ENCODE measurements around the gene RUFY3.
"Not testable (repeated sequence)": the region's sequence is repeated elsewhere in the genome, so short reads cannot be mapped to it uniquely, and the experiment has no call there.

RUFY3 gene

DNA sequence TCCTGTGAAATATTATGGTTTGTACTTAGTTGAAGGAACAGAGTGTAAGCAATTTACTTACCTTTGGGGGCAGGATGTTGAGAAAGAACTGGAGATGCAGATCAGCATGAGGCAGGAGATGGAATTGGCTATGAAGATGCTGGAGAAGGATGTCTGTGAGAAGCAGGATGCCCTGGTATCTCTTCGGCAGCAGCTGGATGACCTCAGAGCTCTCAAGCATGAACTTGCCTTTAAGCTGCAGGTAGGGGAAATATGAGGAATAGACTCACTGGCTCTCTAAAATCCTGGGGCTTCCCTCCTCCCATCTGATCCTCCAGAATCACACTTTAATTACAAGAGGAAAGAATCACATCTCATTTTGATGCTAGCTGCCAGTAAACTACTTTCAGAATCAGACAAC, 67.0 kb downstream of the RUFY3 start:
- DNase-seq = no peak

DNA sequence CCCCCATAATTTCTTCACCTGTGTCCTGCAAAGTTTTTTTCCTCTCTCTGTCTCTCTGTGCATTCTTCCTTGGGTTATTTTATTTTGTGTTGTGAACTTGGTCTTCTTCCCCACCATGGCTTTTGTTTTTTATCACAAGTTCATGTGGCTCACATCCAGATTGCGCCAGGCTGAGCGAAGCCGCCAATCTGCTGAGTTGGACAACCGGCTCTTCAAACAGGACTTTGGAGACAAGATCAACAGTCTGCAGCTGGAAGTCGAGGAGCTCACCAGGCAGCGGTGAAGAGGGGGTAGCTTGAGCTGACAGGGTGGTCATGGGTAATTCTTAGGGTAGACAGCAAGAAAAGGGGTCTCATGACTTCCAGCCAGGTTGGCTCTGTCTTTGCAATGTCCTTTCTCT, 71.9 kb downstream of the RUFY3 start:
- DNase-seq = no peak

DNA sequence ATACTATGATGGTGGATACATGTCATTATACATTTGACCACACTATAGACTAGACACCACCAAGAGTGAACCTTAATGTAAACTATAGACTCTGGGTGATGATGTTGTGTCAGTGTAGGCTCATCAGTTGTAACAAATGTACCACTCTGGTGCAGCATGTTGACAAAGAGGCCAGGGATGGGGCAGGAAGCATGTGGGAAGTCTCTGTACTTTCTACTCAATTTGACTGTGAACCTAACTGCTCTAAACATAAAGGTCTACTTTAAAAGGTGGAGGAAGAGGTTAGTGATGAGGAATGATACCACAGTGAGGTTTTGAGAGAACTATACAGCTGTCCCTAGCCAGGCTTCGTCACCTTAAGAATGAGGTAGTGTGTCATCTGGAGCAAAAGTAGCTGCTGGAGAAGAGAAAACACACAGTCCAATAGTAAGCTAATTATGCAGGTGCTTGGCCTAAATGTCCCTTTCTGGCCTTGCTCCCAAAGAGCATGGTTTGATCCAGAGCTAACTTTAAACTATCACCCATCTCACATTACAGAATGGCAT, 79.6 kb downstream of the RUFY3 start:
- DNase-seq = no peak

- no peak for DNase-seq
Observed at GRCh38 chr4:70802928-70803580, 81.3 kb downstream of the RUFY3 start.

DNA sequence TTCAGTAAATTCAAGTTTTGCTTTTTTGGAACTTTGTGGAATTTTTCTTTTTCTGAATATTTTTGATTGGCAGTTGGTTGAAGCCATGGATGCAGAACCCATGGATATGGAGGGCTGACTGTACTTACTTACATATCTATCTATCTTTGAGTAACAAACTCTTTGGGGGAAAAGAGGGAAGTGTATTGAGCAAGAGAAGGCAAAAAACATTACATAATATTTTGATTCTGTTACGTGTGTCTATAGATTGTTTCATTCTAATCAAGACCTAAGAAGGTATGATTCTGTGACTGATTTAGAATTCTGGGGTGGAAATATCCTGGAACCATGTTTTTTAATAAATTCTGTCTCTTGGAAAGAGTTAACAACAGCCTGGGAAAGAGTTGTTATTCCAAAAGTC, 86.4 kb downstream of the RUFY3 start:
- DNase-seq = no peak

DNA sequence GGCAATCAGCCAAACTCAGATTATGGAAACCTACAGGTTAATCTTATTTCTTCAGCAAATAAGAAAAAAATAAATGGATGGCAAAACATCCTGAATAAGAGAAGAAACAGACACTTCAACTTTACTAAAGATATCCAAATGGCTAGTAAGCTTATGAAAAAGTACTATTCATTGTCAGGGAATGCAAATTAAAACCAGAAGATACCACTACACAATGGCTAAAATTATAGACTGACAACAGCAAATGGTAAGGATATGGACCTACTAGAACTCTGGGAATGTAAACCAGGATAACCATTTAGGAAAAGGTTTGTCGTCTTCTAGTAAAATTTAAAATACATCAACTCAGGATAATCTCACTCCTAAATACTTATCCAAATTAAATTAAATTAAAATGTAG, 93.6 kb downstream of the RUFY3 start:
- no peak for DNase-seq

- no peak for DNase-seq
Observed at GRCh38 chr4:70816894-70817293, 95.1 kb downstream of the RUFY3 start.

GRCh38 chr4:70818173-70818855, 96.5 kb downstream of the RUFY3 start:
- no peak for DNase-seq

DNA sequence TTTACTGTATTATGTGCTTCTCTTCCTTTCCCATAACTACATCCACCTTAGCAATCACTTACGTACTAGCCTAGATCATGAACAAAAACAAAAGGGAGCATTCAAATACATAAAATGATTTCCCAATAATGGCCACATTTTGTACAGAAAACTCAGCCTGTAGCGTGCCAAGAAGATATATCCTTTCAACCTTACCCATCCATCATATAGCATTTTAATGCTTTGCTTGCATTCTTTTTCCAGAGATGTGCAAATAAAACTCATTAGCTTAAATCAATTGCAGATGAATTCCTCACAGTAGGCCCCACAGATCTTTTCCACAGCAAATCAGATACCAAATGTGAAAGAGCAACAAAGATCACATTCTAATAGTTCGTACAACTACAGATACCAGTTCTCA, 97.2 kb downstream of the RUFY3 start:
- DNase-seq = no peak

DNA sequence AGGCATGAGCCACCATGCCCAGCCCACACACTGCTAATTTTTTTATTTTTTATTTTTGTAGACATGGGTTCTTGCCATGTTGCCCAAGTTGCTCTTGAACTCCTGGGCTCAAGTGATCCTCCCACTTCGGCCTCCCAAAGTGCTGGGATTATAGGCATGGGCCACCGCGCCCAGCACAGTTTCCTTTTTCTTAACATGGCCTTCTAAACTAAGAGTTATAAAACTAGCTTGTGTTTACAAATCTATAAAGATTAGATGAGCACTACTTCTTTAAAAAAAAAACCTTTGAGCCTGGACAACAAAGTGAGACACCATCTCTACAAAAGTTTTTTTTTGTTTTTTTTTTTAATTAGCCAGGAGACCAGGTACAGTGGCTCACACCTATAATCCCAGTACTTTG, 107.3 kb downstream of the RUFY3 start:
- no peak for DNase-seq

DNA sequence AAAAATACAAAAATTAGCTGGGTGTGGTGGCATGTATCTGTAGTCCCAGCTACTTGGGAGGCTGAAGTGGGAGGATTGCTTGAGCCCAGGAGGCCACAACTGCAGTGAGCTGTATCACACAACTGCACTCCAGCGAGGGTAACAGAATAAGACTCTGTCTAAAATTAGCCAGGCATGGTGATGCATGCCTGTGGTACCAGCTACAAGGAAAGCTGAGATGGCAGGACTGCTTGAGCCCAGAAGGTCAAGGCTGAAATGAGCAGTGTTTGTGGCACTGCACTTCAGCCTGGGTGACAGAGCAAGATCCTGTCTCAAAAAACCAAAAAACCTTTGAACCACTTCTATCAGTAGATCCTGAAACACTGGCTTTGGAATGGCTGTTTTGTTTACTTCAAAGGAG, 107.7 kb downstream of the RUFY3 start:
- no peak for DNase-seq

DNA sequence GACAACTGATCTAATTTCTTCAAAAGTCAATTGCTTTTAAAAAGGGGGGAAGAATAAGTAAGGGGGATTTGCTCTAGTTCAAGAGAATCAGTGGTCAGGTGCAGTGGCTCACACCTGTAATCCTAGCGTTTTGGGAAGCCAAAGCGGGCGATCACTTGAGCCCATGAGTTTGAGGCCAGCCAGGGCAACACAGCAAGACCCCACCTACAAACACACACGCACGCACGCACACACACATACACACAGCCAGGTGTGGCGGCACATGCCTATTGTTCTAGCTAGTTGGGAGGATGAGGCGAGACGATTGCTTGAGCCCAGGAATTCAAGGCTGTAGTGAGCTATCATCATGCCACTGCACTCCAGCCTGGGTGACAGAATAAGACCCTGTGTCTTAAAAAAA, 108.3 kb downstream of the RUFY3 start:
- no peak for DNase-seq

DNA sequence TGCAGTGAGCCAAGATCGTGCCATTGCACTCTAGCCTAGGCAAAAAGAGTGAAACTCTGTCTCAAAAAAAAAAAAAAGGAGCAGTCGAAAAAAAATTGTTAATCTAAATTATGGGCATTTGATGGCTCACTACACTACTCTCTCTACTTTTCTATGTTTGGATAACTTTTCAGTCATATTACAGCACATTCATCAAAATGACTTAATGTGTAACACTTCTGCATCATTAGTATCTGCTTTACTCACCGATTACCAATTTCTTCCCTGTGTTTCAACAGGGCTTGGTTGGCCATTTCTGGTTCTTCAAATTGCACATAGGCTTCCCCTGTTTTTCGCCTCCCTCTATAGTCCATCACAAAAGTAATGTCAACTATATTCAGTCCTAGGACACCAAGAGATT, 109.5 kb downstream of the RUFY3 start:
- no peak for DNase-seq

DNA sequence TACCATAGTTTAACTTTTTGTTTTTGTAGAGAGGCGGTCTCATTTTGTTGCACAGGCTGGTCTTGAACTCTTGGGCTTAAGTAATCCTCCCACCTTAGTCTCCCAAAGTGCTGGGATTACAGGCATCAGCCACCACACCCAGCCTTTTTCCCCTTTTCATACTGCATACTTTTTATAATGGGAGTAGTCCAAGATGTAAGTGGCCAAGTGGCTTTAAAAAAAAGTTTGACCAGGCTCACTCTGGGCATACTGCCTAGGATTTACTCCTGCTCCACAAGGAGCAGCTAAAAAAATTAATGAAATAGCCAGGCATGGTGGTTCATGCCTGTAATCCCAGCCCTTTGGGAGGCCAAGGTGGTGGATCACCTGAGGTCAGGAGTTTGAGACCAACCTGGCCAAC, 111.9 kb downstream of the RUFY3 start:
- no peak for DNase-seq

GRCh38 chr4:70836081-70836480, 114.3 kb downstream of the RUFY3 start:
- no peak for DNase-seq

GRCh38 chr4:70838204-70838603, 116.4 kb downstream of the RUFY3 start:
- no peak for DNase-seq

- DNase-seq = peak; percentile 70
Observed at GRCh38 chr4:70838666-70839588, 117.2 kb downstream of the RUFY3 start.

- peak; percentile 95 for DNase-seq
Observed at GRCh38 chr4:70839589-70840093, 117.9 kb downstream of the RUFY3 start, which contains the start of gene GRSF1. TSS of gene GRSF1 (minus strand) at chr4:70839890. CDS start at chr4:70839827, 63 bp downstream.

GRCh38 chr4:70840137-70840536, 118.4 kb downstream of the RUFY3 start:
- DNase-seq = peak; percentile 60

- not testable (repeated sequence) for DNase-seq
Observed at GRCh38 chr4:70840631-70841030, 118.9 kb downstream of the RUFY3 start.

DNA sequence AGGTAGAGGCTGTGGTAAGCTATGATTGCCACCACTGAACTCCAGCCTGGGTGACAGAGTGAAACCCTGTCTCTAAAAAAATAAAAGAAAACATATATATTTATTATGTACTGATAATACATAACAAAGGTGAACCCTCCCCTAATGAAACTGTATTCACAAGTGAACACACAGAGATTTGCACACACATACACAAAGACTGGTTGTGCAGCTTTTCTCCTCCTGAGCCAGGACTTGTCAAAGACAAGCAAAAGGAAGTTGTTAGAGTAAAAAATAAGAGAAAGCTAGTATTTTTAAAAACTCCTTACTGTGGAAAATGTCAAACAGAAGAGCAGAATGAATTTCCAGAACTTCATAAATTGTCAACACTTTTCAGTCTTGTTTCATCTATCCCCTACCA, 119.4 kb downstream of the RUFY3 start:
- no peak for DNase-seq

DNA sequence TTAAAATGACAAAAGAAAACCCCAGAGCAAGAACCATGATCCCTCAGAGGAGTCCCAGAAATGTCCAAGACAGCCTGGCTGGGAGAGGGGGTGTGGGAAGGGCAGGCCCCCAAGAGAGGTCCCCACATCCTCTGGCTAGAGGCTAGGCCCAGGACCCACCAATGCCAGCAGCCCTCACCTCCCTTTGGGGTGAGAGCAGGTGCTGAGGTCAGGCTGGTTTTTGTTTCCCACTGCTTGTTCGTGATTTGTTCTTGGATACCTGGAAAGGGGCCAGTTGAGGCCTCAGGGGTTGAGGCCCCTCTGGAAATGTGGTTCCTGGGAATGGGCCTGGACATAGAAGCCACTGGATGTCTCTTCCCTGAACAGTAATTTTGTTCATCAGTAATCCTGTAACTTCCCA, 120.2 kb downstream of the RUFY3 start:
- DNase-seq = no peak

GRCh38 chr4:70842761-70843435, 121.1 kb downstream of the RUFY3 start:
- no peak for DNase-seq
